KMS-11 (cell line): ENCODE measurements around the gene GPS1.

ENCODE experiments used
- H2AFZ ChIP-seq: fragments of 200-600 bp; sonication (generic); 2 replicates; pipeline ENCODE4 v1.6.1; 2016; ENCODE audit warnings: antibody characterized with exemption, mixed run types, low read depth
- H3K27ac ChIP-seq: fragments of 200-600 bp; sonication (generic); 2 replicates; pipeline ENCODE4 v1.6.1; 2016; ENCODE audit warnings: mild to moderate bottlenecking, mixed run types
- H3K27me3 ChIP-seq: fragments of 200-600 bp; sonication (generic); 2 replicates; pipeline ENCODE4 v1.6.1; 2017; ENCODE audit warnings: mild to moderate bottlenecking, low read depth, mixed run types, moderate library complexity; ENCODE audit not compliant: insufficient read depth
- H3K36me3 ChIP-seq: fragments of 200-600 bp; sonication (generic); 2 replicates; pipeline ENCODE4 v1.6.1; 2017; ENCODE audit warnings: mild to moderate bottlenecking, mixed run types; ENCODE audit not compliant: insufficient read depth
- H3K4me1 ChIP-seq: fragments of 200-600 bp; sonication (generic); 2 replicates; pipeline ENCODE4 v1.6.1; 2016; ENCODE audit warnings: mild to moderate bottlenecking, low read depth, mixed run types; ENCODE audit not compliant: poor library complexity, severe bottlenecking
- H3K4me2 ChIP-seq: fragments of 200-600 bp; sonication (generic); 2 replicates; pipeline ENCODE4 v1.7.0; 2016; ENCODE audit warnings: mild to moderate bottlenecking, mixed run types
- H3K4me3 ChIP-seq: fragments of 200-600 bp; sonication (generic); IDR thresholded peaks from 2 replicates; pipeline ENCODE4 v1.6.1; 2017; ENCODE audit warnings: low read depth, low read length, mixed read lengths; ENCODE audit not compliant: insufficient read depth
- H3K79me2 ChIP-seq: fragments of 200-600 bp; sonication (generic); 2 replicates; pipeline ENCODE4 v1.6.1; 2016; ENCODE audit warnings: low read depth, mixed run types; ENCODE audit not compliant: insufficient read depth
- H3K9ac ChIP-seq: fragments of 200-600 bp; sonication (generic); 2 replicates; pipeline ENCODE4 v1.6.1; 2016; ENCODE audit warnings: mild to moderate bottlenecking, mixed run types
- H4K20me1 ChIP-seq: fragments of 200-600 bp; sonication (generic); 2 replicates; pipeline ENCODE4 v1.6.1; 2016; ENCODE audit warnings: mild to moderate bottlenecking, mixed run types; ENCODE audit not compliant: insufficient read depth
- TF ChIP-seq, protein P1 (sequence below): fragments of 200-600 bp; sonication (generic); conservative IDR thresholded peaks from 2 replicates; pipeline ENCODE4 v1.6.1; 2017; ENCODE audit warnings: low read depth, mild to moderate bottlenecking, antibody characterized with exemption, low read length, moderate library complexity, mixed read lengths

GPS1 gene

GRCh38 chr17:82054351-82055022 is 2.8 kb downstream of the GPS1 start:
- Histone ChIP-seq H3K4me2 (no peak overlapping the region), H3K79me2 (peaks cover 17% of the 10 kb centered on the region; the same call in 1 of the 2 replicates), H3K36me3 (peaks cover 3% of the 10 kb centered on the region; the same call in 1 of the 2 replicates), H3K4me3 (no peak overlapping the region), H3K9ac (no peak overlapping the region), H3K27me3 (no peaks in the 10 kb centered on the region), H4K20me1 (no peaks in the 10 kb centered on the region), H3K4me1 (peaks cover 23% of the 10 kb centered on the region), H2AFZ (no peak overlapping the region), H3K27ac (no peak overlapping the region)
- TF ChIP-seq, protein P1, sequence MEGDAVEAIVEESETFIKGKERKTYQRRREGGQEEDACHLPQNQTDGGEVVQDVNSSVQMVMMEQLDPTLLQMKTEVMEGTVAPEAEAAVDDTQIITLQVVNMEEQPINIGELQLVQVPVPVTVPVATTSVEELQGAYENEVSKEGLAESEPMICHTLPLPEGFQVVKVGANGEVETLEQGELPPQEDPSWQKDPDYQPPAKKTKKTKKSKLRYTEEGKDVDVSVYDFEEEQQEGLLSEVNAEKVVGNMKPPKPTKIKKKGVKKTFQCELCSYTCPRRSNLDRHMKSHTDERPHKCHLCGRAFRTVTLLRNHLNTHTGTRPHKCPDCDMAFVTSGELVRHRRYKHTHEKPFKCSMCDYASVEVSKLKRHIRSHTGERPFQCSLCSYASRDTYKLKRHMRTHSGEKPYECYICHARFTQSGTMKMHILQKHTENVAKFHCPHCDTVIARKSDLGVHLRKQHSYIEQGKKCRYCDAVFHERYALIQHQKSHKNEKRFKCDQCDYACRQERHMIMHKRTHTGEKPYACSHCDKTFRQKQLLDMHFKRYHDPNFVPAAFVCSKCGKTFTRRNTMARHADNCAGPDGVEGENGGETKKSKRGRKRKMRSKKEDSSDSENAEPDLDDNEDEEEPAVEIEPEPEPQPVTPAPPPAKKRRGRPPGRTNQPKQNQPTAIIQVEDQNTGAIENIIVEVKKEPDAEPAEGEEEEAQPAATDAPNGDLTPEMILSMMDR: no peak

DNA sequence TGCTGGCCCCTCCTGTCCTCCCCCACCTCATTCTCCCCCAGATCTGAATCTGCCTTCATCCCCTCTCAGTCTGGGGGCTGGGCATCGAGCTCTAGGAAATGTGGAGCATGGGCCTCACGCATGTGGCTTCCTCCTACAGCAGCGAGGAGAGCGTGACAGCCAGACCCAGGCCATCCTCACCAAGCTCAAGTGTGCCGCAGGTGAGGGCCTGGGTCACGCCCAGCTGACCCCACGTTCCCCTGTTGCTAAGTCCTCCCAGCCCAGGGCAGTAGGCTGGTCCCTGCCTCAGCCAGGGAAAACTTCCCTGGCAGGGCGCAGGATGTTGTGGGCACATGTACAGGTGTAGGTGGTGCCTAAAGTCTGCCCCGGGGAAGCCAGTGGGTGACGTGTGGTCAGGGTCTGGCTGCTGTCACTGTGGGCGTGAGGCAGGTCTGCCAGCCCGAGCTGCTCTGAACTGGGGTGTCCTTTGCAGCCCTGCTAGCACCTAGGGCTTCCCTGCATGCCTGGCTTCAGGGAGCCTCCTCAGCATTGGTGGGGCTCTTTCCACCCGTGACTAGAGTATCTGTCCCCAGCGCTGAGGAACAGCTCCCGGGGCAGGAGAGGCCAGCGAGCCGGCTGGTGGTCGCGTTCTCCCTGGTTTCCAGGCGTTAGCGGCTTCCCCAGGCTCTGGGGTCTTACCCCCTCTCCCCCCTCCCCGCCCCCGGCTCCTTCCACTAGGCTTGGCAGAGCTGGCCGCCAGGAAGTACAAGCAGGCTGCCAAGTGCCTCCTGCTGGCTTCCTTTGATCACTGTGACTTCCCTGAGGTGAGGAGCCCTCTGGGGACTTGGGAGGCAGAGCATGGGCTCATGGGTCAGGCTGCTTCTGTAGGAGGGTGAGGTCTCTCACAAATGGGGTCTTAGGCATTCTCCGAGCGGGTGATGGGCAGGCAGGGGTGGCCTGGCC is 3.6 kb downstream of the GPS1 start:
- peaks cover 17% of the 10 kb centered on the region; the same call in 1 of the 2 replicates for H3K79me2 ChIP-seq
- H3K27me3 ChIP-seq: no peaks in the 10 kb centered on the region
- no peak overlapping the region for H3K9ac ChIP-seq
- no peak overlapping the region for H3K27ac ChIP-seq
- H2AFZ ChIP-seq: no peak overlapping the region
- peaks cover 7% of the 10 kb centered on the region; the same call in 1 of the 2 replicates for H3K36me3 ChIP-seq
- TF ChIP-seq, protein P1: no peak
- peaks cover 20% of the 10 kb centered on the region for H3K4me1 ChIP-seq
- H4K20me1 ChIP-seq: no peaks in the 10 kb centered on the region
- H3K4me2 ChIP-seq: no peak overlapping the region
- H3K4me3 ChIP-seq: no peak overlapping the region

- peaks cover 17% of the 10 kb centered on the region; the same call in 1 of the 2 replicates for H3K79me2 ChIP-seq
- H4K20me1 ChIP-seq: no peaks in the 10 kb centered on the region
- H3K4me3 ChIP-seq: no peak overlapping the region
- no peak overlapping the region for H3K9ac ChIP-seq
- no peaks in the 10 kb centered on the region for H3K27me3 ChIP-seq
- peaks cover 8% of the 10 kb centered on the region; the same call in 1 of the 2 replicates for H3K36me3 ChIP-seq
- TF ChIP-seq, protein P1: no peak
- no peak overlapping the region for H3K27ac ChIP-seq
- no peak overlapping the region for H3K4me2 ChIP-seq
- peaks cover 13% of the 10 kb centered on the region for H3K4me1 ChIP-seq
- H2AFZ ChIP-seq: no peak overlapping the region
Measured at GRCh38 chr17:82055965-82056728, 4.4 kb downstream of the GPS1 start.
